ENCODE measurements around the gene PCSK5.

The PCSK5 gene

GRCh38 chr9:76396144-76396543 is 505.7 kb downstream of the PCSK5 start:
- H3K36me3 ChIP-seq (replicated peaks; ENCODE audit: insufficient read depth, low read length), result no peaks in the 10 kb centered on the region
- H3K4me1 ChIP-seq (ENCODE audit: low read length), result no peaks in the 10 kb centered on the region
- no peaks in the 10 kb centered on the region for H3K9me3 ChIP-seq (replicated peaks; ENCODE audit: insufficient read depth, low read length)
- H3K27me3 ChIP-seq (replicated peaks; ENCODE audit: insufficient read depth, low read length), result no peaks in the 10 kb centered on the region
- H3K9me2 ChIP-seq (replicated peaks; ENCODE audit: insufficient read depth, low read length), result no peaks in the 10 kb centered on the region
- no peak overlapping the region for H3K27ac ChIP-seq (ENCODE audit: low read length)
- no peaks in the 10 kb centered on the region for H4K20me1 ChIP-seq (ENCODE audit: insufficient read depth, low read length)
- no peak overlapping the region for H3K4me2 ChIP-seq (ENCODE audit: low read depth, low read length)
- H3F3A ChIP-seq (ENCODE audit: insufficient read depth, low read length), result peaks cover 7% of the 10 kb centered on the region
- no peak overlapping the region for H2AFZ ChIP-seq (ENCODE audit: low read length)
- no peak overlapping the region for H3K9ac ChIP-seq (ENCODE audit: low read length)
- no peak for TF ChIP-seq EZH2 (optimal IDR thresholded peaks at IDR 0.05; ENCODE audit: low read depth, low read length)
- TF ChIP-seq EZH2phosphoT487 (IDR thresholded peaks at IDR 0.05; ENCODE audit: low read length), result no peak
- no peak for TF ChIP-seq CTCF (IDR thresholded peaks at IDR 0.05; ENCODE audit: low read length)
- DNase-seq, result no peak
- no peak overlapping the region for H3K4me3 ChIP-seq (ENCODE audit: low read length)
- H3K79me2 ChIP-seq (ENCODE audit: low read length), result peaks cover 20% of the 10 kb centered on the region

- no peak overlapping the region for H3K4me3 ChIP-seq (ENCODE audit: low read length)
- H2AFZ ChIP-seq (ENCODE audit: low read length), result no peak overlapping the region
- H3K27ac ChIP-seq (ENCODE audit: low read length), result no peak overlapping the region
- H3K9me2 ChIP-seq (replicated peaks; ENCODE audit: insufficient read depth, low read length), result no peaks in the 10 kb centered on the region
- H3K9me3 ChIP-seq (replicated peaks; ENCODE audit: insufficient read depth, low read length), result no peaks in the 10 kb centered on the region
- no peak overlapping the region for H3K4me2 ChIP-seq (ENCODE audit: low read depth, low read length)
- peaks cover 20% of the 10 kb centered on the region for H3K79me2 ChIP-seq (ENCODE audit: low read length)
- peaks cover 7% of the 10 kb centered on the region for H3F3A ChIP-seq (ENCODE audit: insufficient read depth, low read length)
- no peaks in the 10 kb centered on the region for H3K36me3 ChIP-seq (replicated peaks; ENCODE audit: insufficient read depth, low read length)
- no peak overlapping the region for H3K9ac ChIP-seq (ENCODE audit: low read length)
- TF ChIP-seq EZH2 (optimal IDR thresholded peaks at IDR 0.05; ENCODE audit: low read depth, low read length) (no peak), CTCF (IDR thresholded peaks at IDR 0.05; ENCODE audit: low read length) (no peak)
- H3K4me1 ChIP-seq (ENCODE audit: low read length), result no peaks in the 10 kb centered on the region
- no peak for DNase-seq
- H4K20me1 ChIP-seq (ENCODE audit: insufficient read depth, low read length), result no peaks in the 10 kb centered on the region
- H3K27me3 ChIP-seq (replicated peaks; ENCODE audit: insufficient read depth, low read length), result no peaks in the 10 kb centered on the region
These were observed 506.1 kb downstream of the PCSK5 start for GRCh38 chr9:76396597-76396996.

GRCh38 chr9:76399856-76400255 is 509.4 kb downstream of the PCSK5 start:
- Histone ChIP-seq H2AFZ (ENCODE audit: low read length) (no peak overlapping the region), H3K27me3 (replicated peaks; ENCODE audit: insufficient read depth, low read length) (no peaks in the 10 kb centered on the region), H3K4me3 (ENCODE audit: low read length) (no peak overlapping the region), H3K9me2 (replicated peaks; ENCODE audit: insufficient read depth, low read length) (no peaks in the 10 kb centered on the region), H3K27ac (ENCODE audit: low read length) (no peak overlapping the region), H3K79me2 (ENCODE audit: low read length) (no peaks in the 10 kb centered on the region), H3K36me3 (replicated peaks; ENCODE audit: insufficient read depth, low read length) (no peaks in the 10 kb centered on the region), H4K20me1 (ENCODE audit: insufficient read depth, low read length) (no peaks in the 10 kb centered on the region), H3F3A (ENCODE audit: insufficient read depth, low read length) (peaks cover 3% of the 10 kb centered on the region), H3K4me2 (ENCODE audit: low read depth, low read length) (no peak overlapping the region), H3K9ac (ENCODE audit: low read length) (no peak overlapping the region), H3K4me1 (ENCODE audit: low read length) (peaks cover 4% of the 10 kb centered on the region; the same call in 1 of the 2 replicates), H3K9me3 (replicated peaks; ENCODE audit: insufficient read depth, low read length) (no peaks in the 10 kb centered on the region)
- TF ChIP-seq EZH2phosphoT487 (IDR thresholded peaks at IDR 0.05; ENCODE audit: low read length) (no peak), EZH2 (optimal IDR thresholded peaks at IDR 0.05; ENCODE audit: low read depth, low read length) (no peak), CTCF (IDR thresholded peaks at IDR 0.05; ENCODE audit: low read length) (no peak)
- DNase-seq, result no peak
